Measurements from ENCODE around the gene MSH5. TPM values are rescaled to one million over a fixed set of nuclear protein-coding genes. Genes with fewer than 3 reads are reported as not detected.

MSH5 gene
- total and polyA plus RNA-seq, 4 experiments from 2014 or later: 0.95 to 12.1 (median 7.3) TPM

Small RNA genes lying within 50 kb of the gene (microRNA-seq; reads per million reads assigned to microRNA genes)
- not detected for gene MIR4646 (ENCODE audit: borderline microRNAs expressed, borderline number of aligned reads, borderline replicate concordance)

Other genes starting within 250 kb of the MSH5 start
Only the 30 nearest of the 43 such genes appear.
- gene LTB, start 157.6 kb upstream of the MSH5 start, total RNA-seq: 100 to 1,000 TPM; 802 to 835 TPM
- gene LTB, start 157.6 kb upstream of the MSH5 start, polyA plus RNA-seq: 1,000 to 10,000 TPM; 2,431 to 3,276 TPM
- gene LST1, start 153.7 kb upstream of the MSH5 start, total RNA-seq: 10 to 100 TPM; 13.6 to 20.3 TPM
- 10 to 100 TPM; 30.4 to 34.8 TPM for gene LST1, start 153.7 kb upstream of the MSH5 start, polyA plus RNA-seq
- 1 to 10 TPM; 3.0 to 4.6 TPM for gene NCR3, start 147.0 kb upstream of the MSH5 start, total RNA-seq
- 10 to 100 TPM; 28.4 to 28.7 TPM for gene NCR3, start 147.0 kb upstream of the MSH5 start, polyA plus RNA-seq
- 1 to 10 TPM; 5.2 to 7.4 TPM for gene AIF1, start 124.8 kb upstream of the MSH5 start, total RNA-seq
- 10 to 100 TPM; 10.8 to 11.0 TPM for gene AIF1, start 124.8 kb upstream of the MSH5 start, polyA plus RNA-seq
- gene PRRC2A, start 119.3 kb upstream of the MSH5 start, total RNA-seq: 100 to 1,000 TPM; 214 to 218 TPM
- 10 to 100 TPM in 1 of 2 donors, under 1 TPM in 1; 0.09 to 12.1 TPM for gene PRRC2A, start 119.3 kb upstream of the MSH5 start, polyA plus RNA-seq
- gene BAG6, start 87.3 kb upstream of the MSH5 start, total RNA-seq: 100 to 1,000 TPM; 296 to 325 TPM
- gene BAG6, start 87.3 kb upstream of the MSH5 start, polyA plus RNA-seq: 10 to 100 TPM; 12.0 to 23.1 TPM
- gene APOM, start 84.1 kb upstream of the MSH5 start, total RNA-seq: 1 to 10 TPM; 1.3 to 1.5 TPM
- gene APOM, start 84.1 kb upstream of the MSH5 start, polyA plus RNA-seq: 1 to 10 TPM; 4.9 to 5.2 TPM
- 10 to 100 TPM; 37.5 to 39.9 TPM for gene C6orf47, start 79.2 kb upstream of the MSH5 start, total RNA-seq
- gene C6orf47, start 79.2 kb upstream of the MSH5 start, polyA plus RNA-seq: 10 to 100 TPM; 15.8 to 29.7 TPM
- 10 to 100 TPM; 25.1 to 25.5 TPM for gene GPANK1, start 75.0 kb upstream of the MSH5 start, total RNA-seq
- 10 to 100 TPM; 16.7 to 19.5 TPM for gene GPANK1, start 75.0 kb upstream of the MSH5 start, polyA plus RNA-seq
- 100 to 1,000 TPM; 141 to 148 TPM for gene CSNK2B, start 73.9 kb upstream of the MSH5 start, total RNA-seq
- 100 to 1,000 TPM; 183 to 232 TPM for gene CSNK2B, start 73.9 kb upstream of the MSH5 start, polyA plus RNA-seq
- gene LY6G5B, start 70.0 kb upstream of the MSH5 start, total RNA-seq: 10 to 100 TPM; 39.3 to 39.8 TPM
- gene LY6G5B, start 70.0 kb upstream of the MSH5 start, polyA plus RNA-seq: under 1 TPM in 1 of 2 donors, not detected in 1; 0.98 TPM
- gene LY6G5C, start 58.9 kb upstream of the MSH5 start, total RNA-seq: 1 to 10 TPM; 4.4 to 4.5 TPM
- gene LY6G5C, start 58.9 kb upstream of the MSH5 start, polyA plus RNA-seq: 10 to 100 TPM in 1 of 2 donors, 1 to 10 TPM in 1; 8.9 to 11.8 TPM
- gene ABHD16A, start 36.7 kb upstream of the MSH5 start, total RNA-seq: 10 to 100 TPM; 66.0 to 69.2 TPM
- 10 to 100 TPM; 35.9 to 46.8 TPM for gene ABHD16A, start 36.7 kb upstream of the MSH5 start, polyA plus RNA-seq
- not detected for gene LY6G6F, start 33.1 kb upstream of the MSH5 start, total RNA-seq
- gene LY6G6F, start 33.1 kb upstream of the MSH5 start, polyA plus RNA-seq: not detected
- gene LY6G6D, start 24.7 kb upstream of the MSH5 start, total RNA-seq: not detected
- gene LY6G6D, start 24.7 kb upstream of the MSH5 start, polyA plus RNA-seq: not detected
- not detected for gene LY6G6C, start 18.3 kb upstream of the MSH5 start, total RNA-seq
- gene LY6G6C, start 18.3 kb upstream of the MSH5 start, polyA plus RNA-seq: not detected
- not detected for gene MPIG6B, start 16.6 kb upstream of the MSH5 start, total RNA-seq
- gene MPIG6B, start 16.6 kb upstream of the MSH5 start, polyA plus RNA-seq: not detected
- 1 to 10 TPM; 5.4 to 7.4 TPM for gene DDAH2, start 10.7 kb upstream of the MSH5 start, total RNA-seq
- 10 to 100 TPM; 16.4 to 19.8 TPM for gene DDAH2, start 10.7 kb upstream of the MSH5 start, polyA plus RNA-seq
- gene CLIC1, start 3.5 kb upstream of the MSH5 start, total RNA-seq: 10 to 100 TPM; 91.0 to 98.3 TPM
- gene CLIC1, start 3.5 kb upstream of the MSH5 start, polyA plus RNA-seq: 100 to 1,000 TPM; 462 to 601 TPM
- gene SAPCD1, start 22.7 kb downstream of the MSH5 start, total RNA-seq: 1 to 10 TPM; 2.7 to 3.7 TPM
- gene SAPCD1, start 22.7 kb downstream of the MSH5 start, polyA plus RNA-seq: under 1 TPM in 1 of 2 donors, not detected in 1; 0.89 TPM
- gene VWA7, start 37.3 kb downstream of the MSH5 start, total RNA-seq: 1 to 10 TPM; 1.0 to 1.7 TPM
- gene VWA7, start 37.3 kb downstream of the MSH5 start, polyA plus RNA-seq: 1 to 10 TPM in 1 of 2 donors, under 1 TPM in 1; 1.00 to 2.5 TPM
- 10 to 100 TPM; 39.6 to 46.8 TPM for gene VARS1, start 55.7 kb downstream of the MSH5 start, total RNA-seq
- gene VARS1, start 55.7 kb downstream of the MSH5 start, polyA plus RNA-seq: 10 to 100 TPM; 43.4 to 45.9 TPM
- gene LSM2, start 67.0 kb downstream of the MSH5 start, total RNA-seq: 10 to 100 TPM; 30.0 to 34.6 TPM
- 10 to 100 TPM; 67.4 to 80.4 TPM for gene LSM2, start 67.0 kb downstream of the MSH5 start, polyA plus RNA-seq
- 1 to 10 TPM; 8.2 to 8.3 TPM for gene HSPA1L, start 75.3 kb downstream of the MSH5 start, total RNA-seq
- 1 to 10 TPM; 1.1 to 4.4 TPM for gene HSPA1L, start 75.3 kb downstream of the MSH5 start, polyA plus RNA-seq
- gene HSPA1A, start 75.5 kb downstream of the MSH5 start, total RNA-seq: 10 to 100 TPM; 69.9 to 71.5 TPM
- 10 to 100 TPM; 14.6 to 71.9 TPM for gene HSPA1A, start 75.5 kb downstream of the MSH5 start, polyA plus RNA-seq
- 10 to 100 TPM; 58.0 to 60.8 TPM for gene HSPA1B, start 87.7 kb downstream of the MSH5 start, total RNA-seq
- gene HSPA1B, start 87.7 kb downstream of the MSH5 start, polyA plus RNA-seq: 1 to 10 TPM; 1.9 to 5.3 TPM
- gene NEU1, start 122.8 kb downstream of the MSH5 start, total RNA-seq: 10 to 100 TPM; 19.6 to 21.1 TPM
- gene NEU1, start 122.8 kb downstream of the MSH5 start, polyA plus RNA-seq: 10 to 100 TPM; 22.5 to 23.4 TPM
- gene SLC44A4, start 139.0 kb downstream of the MSH5 start, total RNA-seq: not detected
- under 1 TPM in 1 of 2 donors, not detected in 1; 0.11 TPM for gene SLC44A4, start 139.0 kb downstream of the MSH5 start, polyA plus RNA-seq
- gene EHMT2, start 157.7 kb downstream of the MSH5 start, total RNA-seq: 10 to 100 TPM; 79.1 to 82.1 TPM
- gene EHMT2, start 157.7 kb downstream of the MSH5 start, polyA plus RNA-seq: 10 to 100 TPM; 24.1 to 47.9 TPM
- 1 to 10 TPM; 2.4 to 2.5 TPM for gene ZBTB12, start 162.1 kb downstream of the MSH5 start, total RNA-seq
- gene ZBTB12, start 162.1 kb downstream of the MSH5 start, polyA plus RNA-seq: not detected